Mesothelial cell of epicardium (in vitro differentiated cells): ENCODE measurements around the gene PEX5. TPM values are rescaled to one million over a fixed set of nuclear protein-coding genes. Genes with fewer than 3 reads are reported as not detected.

ENCODE experiments used
- DNase-seq, 2 experiments: peaks; one replicate each; pipeline ENCODE4 v3.0.0; 2021; ENCODE audit warnings: low spot score in 2 of 2; ENCODE audit not compliant: unreplicated experiment in 2 of 2
- H3K27ac Mint-ChIP-seq: 2 replicates; pipeline ENCODE4 v1.8.0; 2021; ENCODE audit warnings: mixed read lengths
- H3K27me3 Mint-ChIP-seq: 2 replicates; pipeline ENCODE4 v1.8.0; 2021; ENCODE audit warnings: low read depth, mixed read lengths
- H3K36me3 Mint-ChIP-seq: 2 replicates; pipeline ENCODE4 v1.8.0; 2021; ENCODE audit warnings: mixed read lengths
- H3K4me1 Mint-ChIP-seq: 2 replicates; pipeline ENCODE4 v1.8.0; 2021; ENCODE audit warnings: mixed read lengths
- H3K4me3 Mint-ChIP-seq: 2 replicates; pipeline ENCODE4 v1.8.0; 2021; ENCODE audit warnings: mild to moderate bottlenecking, moderate library complexity, mixed read lengths
- H3K9me3 Mint-ChIP-seq: 2 replicates; pipeline ENCODE4 v1.8.0; 2021; ENCODE audit warnings: mixed read lengths
- CTCF ChIP-seq: fragments of 200-600 bp; sonication (generic); IDR thresholded peaks from one replicate; pipeline ENCODE4 v1.5.0; 2021; ENCODE audit warnings: antibody characterized with exemption; ENCODE audit not compliant: unreplicated experiment
- total RNA-seq: library from RNA; stranded (reverse); gene quantifications from 3 replicates; pipeline ENCODE4 v1.2.1, GENCODE V29; 2021

The PEX5 gene
- total RNA-seq, 1 donor from 2014 or later, result 50.4 TPM

DNA sequence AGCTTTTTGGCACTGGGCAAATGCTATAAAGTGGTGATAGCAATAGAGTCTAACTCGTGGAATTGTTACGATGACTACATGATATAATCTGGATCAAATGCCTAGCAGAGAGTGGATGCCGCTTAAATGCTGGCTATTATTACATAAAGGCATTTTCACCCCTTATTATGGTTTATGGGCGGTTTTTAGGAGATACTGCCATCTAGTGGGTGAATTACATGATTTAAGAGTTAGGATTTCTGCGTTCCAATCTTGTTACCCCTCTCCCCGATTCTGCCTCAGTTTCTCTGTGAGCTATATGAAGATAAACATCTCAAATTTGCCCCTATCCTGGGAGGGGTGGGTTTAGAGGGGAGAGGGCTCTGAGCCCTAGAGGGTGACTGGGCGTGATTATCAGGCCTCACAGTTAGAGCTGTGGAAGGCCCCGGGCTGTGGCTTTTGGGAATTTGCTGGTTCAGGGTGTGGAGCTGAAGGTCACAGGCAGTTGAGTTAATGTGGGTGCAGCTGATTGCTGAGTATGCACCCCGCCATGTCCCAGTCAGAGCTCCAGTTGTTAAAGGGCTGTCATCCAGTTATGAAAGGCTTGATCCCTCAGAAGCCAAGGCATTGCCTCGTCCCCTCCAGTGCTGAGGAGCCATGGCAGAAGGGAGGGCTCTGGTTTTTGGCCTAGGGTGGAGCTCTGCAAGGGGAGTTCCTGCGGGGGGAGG, 44.9 kb upstream of the PEX5 start:
- H3K4me1 Mint-ChIP-seq, result no peaks in the 10 kb centered on the region
- no peaks in the 10 kb centered on the region for H3K27me3 Mint-ChIP-seq
- H3K4me3 Mint-ChIP-seq, result no peak overlapping the region
- peak; percentile 25 for TF ChIP-seq CTCF
- no peak overlapping the region for H3K27ac Mint-ChIP-seq
- peaks cover 52% of the 10 kb centered on the region for H3K36me3 Mint-ChIP-seq
- no peak for DNase-seq
- no peaks in the 10 kb centered on the region for H3K9me3 Mint-ChIP-seq

- no peak overlapping the region for H3K4me3 Mint-ChIP-seq
- H3K9me3 Mint-ChIP-seq, result no peaks in the 10 kb centered on the region
- H3K4me1 Mint-ChIP-seq, result no peaks in the 10 kb centered on the region
- no peak for DNase-seq
- H3K27me3 Mint-ChIP-seq, result no peaks in the 10 kb centered on the region
- H3K36me3 Mint-ChIP-seq, result peaks cover 57% of the 10 kb centered on the region
- no peak for TF ChIP-seq CTCF
- no peak overlapping the region for H3K27ac Mint-ChIP-seq
Observed at GRCh38 chr12:7145671-7146070, 43.8 kb upstream of the PEX5 start.

DNA sequence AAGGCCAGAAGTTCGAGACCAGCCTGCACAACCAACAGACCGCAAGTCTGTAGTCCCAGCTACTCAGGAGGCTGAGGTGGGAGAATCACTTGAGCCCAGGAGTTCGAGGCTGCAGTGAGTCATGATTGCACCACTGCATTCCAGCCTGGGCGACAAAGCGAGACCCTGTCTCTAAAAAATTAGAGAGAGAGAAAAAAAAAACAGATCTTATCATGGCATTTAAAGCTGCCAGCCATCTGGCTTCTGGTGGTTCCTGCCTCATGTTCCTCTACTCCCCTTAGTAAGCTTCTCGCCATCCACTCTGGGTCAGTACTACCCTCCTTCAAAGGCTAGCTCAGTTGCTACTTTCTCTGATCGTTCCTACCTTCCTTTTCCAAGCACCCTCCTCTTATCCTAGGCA, 43.3 kb upstream of the PEX5 start:
- Mint-ChIP-seq H3K36me3 (peaks cover 55% of the 10 kb centered on the region), H3K27me3 (no peaks in the 10 kb centered on the region), H3K4me3 (no peak overlapping the region), H3K9me3 (no peaks in the 10 kb centered on the region), H3K27ac (no peak overlapping the region), H3K4me1 (no peaks in the 10 kb centered on the region)
- no peak for DNase-seq
- no peak for TF ChIP-seq CTCF

DNA sequence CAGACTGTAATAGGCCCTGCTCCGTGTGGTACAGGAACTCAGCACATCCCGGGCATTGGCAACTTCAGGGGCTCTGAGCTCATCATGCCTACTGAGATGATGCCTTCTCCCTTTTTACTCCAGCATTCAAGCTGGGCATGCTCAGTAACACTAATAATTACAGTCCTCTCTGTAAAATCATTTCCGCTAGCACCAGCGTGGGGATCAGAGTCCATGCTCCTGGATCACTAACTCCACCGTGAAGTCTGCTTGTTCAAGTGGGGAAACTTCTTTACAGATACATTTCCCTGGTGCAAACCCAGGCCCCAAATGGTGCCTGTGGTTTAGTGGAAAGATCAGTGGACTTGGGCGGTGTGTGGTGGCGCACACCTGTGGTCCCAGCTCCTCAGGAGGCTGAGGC, 42.6 kb upstream of the PEX5 start:
- Mint-ChIP-seq H3K27ac (no peak overlapping the region), H3K4me1 (no peaks in the 10 kb centered on the region), H3K9me3 (no peaks in the 10 kb centered on the region), H3K36me3 (peaks cover 48% of the 10 kb centered on the region), H3K4me3 (no peak overlapping the region), H3K27me3 (no peaks in the 10 kb centered on the region)
- no peak for DNase-seq
- no peak for TF ChIP-seq CTCF

- no peak for TF ChIP-seq CTCF
- Mint-ChIP-seq H3K27me3 (no peaks in the 10 kb centered on the region), H3K4me3 (no peak overlapping the region), H3K9me3 (no peaks in the 10 kb centered on the region), H3K4me1 (peaks cover 13% of the 10 kb centered on the region), H3K27ac (no peak overlapping the region), H3K36me3 (peaks cover 38% of the 10 kb centered on the region)
- no peak for DNase-seq
Observed at GRCh38 chr12:7150356-7150755, 39.1 kb upstream of the PEX5 start.
